Measurements from ENCODE around the gene ACTR2. TPM values are rescaled to one million over a fixed set of nuclear protein-coding genes. Genes with fewer than 3 reads are reported as not detected.

Gene ACTR2
- total and polyA plus RNA-seq, 9 of the 15 experiments (the other 6 are each of a cell fraction or from before 2014, with no cell fraction given) = 47.3 to 239 (median 108) TPM

DNA sequence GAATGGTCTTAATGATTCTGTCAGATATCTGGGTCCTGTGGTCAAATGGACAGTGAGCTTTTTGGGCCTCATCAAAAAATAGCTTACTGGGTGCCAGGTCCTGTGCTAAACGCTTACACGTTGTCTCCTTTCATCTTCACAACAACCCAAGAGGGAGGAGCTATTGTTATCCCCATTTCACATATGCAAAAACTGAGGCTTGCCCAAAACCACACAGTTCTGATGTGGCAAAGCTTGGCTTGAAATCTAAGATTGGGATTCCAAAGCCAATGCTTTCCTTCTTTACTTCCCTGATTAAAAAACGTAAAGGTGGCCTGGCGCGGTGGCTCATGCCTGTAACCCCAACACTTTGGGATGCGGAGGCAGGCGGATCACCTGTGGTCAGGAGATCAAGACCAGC is 69.3 kb downstream of the ACTR2 start:
- Histone ChIP-seq H4K20me1 (replicated peaks; ENCODE audit: control insufficient read depth, insufficient read depth, low read length) (no peaks in the 10 kb centered on the region), H3K4me1 (replicated peaks in 1 of 2; ENCODE audit: control insufficient read depth in 2 of 2, insufficient read depth in 2 of 2, low read length in 2 of 2) (peaks cover 36 to 43% of the 10 kb centered on the region in 2 experiments), H3K9ac (ENCODE audit: insufficient read depth in 1 of 2, low read depth in 2 of 2, low read length in 2 of 2) (no peak overlapping the region), H3K4me2 (ENCODE audit: insufficient read depth, low read length) (no peak overlapping the region), H3K4me3 (no peak overlapping the region), H3K27ac (ENCODE audit: extremely low read depth, low read depth, low read length) (no peak overlapping the region), H3K9me3 (replicated peaks; ENCODE audit: control insufficient read depth, insufficient read depth, low read depth, low read length) (no peaks in the 10 kb centered on the region), H3K27me3 (ENCODE audit: control insufficient read depth in 2 of 2, insufficient read depth in 2 of 2, low read length in 2 of 2) (no peaks in the 10 kb centered on the region), H3K9me1 (ENCODE audit: control insufficient read depth, insufficient read depth, low read length) (no peaks in the 10 kb centered on the region), H3K36me3 (ENCODE audit: control insufficient read depth, insufficient read depth, low read length) (no peaks in the 10 kb centered on the region), H2AFZ (ENCODE audit: low read depth, low read length) (no peak overlapping the region), H3K79me2 (ENCODE audit: control insufficient read depth, insufficient read depth, low read length) (no peaks in the 10 kb centered on the region)
- peak; percentile 74 for TF ChIP-seq RBM25 (IDR thresholded peaks at IDR 0.05; ENCODE audit: low read depth, low read length, severe bottlenecking)
- TF ChIP-seq KDM1A (IDR thresholded peaks at IDR 0.05) = 0 out of 4 replicates have a peak, but pooled peaks of 1 of the 2 experiments have one; percentile 28
- no peak for TF ChIP-seq YBX1 (IDR thresholded peaks at IDR 0.05)
- TF ChIP-seq, protein P1, sequence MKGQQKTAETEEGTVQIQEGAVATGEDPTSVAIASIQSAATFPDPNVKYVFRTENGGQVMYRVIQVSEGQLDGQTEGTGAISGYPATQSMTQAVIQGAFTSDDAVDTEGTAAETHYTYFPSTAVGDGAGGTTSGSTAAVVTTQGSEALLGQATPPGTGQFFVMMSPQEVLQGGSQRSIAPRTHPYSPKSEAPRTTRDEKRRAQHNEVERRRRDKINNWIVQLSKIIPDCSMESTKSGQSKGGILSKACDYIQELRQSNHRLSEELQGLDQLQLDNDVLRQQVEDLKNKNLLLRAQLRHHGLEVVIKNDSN (CRISPR knock-in tag; IDR thresholded peaks at IDR 0.05) = no peak
- peak; percentile 31; the same call in 1 of the 2 replicates for TF ChIP-seq BCOR (IDR thresholded peaks at IDR 0.05)
- 0 out of 2 replicates have a peak, but pooled peaks have one; percentile 28 for TF ChIP-seq CBX1 (IDR thresholded peaks at IDR 0.05; ENCODE audit: low read depth)
- no TSS peak for BruUV-seq (replicated peaks)
- 76% methylated on average over 7 of the region's 7 CpGs for WGBS (ENCODE audit: insufficient coverage, low coverage, missing lambda C conversion rate)
- intact Hi-C loops (cut with micrococcal nuclease) = no loop called here
- CTCF ChIA-PET (ENCODE audit: low intra/inter-chr PET ratio) = no interaction called here
- DNase-seq (ENCODE audit: extremely low read depth in 1 of 4, low spot score in 3 of 4) = no peak
- POLR2A ChIA-PET = interaction anchor here (0.9 to 1.3 kb wide), 2 partner anchors 9 to 124 kb away, joined by 3 to 4 read pairs; no protein-coding TSS in a partner anchor
- ATAC-seq = no peak
- in situ Hi-C loops (cut with MboI) = no loop called here
- no peak for FAIRE-seq

DNA sequence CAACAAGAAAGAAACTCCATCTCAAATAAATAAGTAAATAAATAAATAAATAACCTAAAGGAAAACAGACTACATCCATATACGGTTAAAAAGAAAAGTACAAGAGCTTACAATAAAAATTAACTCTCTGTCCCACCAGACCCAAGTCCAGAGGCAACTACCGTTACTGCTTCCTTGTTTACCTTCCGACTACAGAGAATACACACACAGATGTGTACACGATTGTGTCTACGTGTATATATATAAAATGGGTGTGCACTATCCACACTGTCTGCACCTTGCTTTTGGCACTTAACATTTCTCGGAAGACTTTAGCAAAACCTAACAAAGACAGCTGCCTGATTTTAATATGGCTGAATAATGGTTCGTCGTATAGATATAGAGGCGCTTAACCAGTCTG is 69.9 kb downstream of the ACTR2 start:
- WGBS (ENCODE audit: insufficient coverage, low coverage, missing lambda C conversion rate) = 85% methylated on average over 9 of the region's 9 CpGs
- FAIRE-seq = no peak
- no peaks in the 10 kb centered on the region for H3K27me3 ChIP-seq (ENCODE audit: control insufficient read depth in 2 of 2, insufficient read depth in 2 of 2, low read length in 2 of 2)
- H3K4me3 ChIP-seq = no peak overlapping the region
- BruUV-seq (replicated peaks) = no TSS peak
- H3K9ac ChIP-seq (ENCODE audit: insufficient read depth in 1 of 2, low read depth in 2 of 2, low read length in 2 of 2) = no peak overlapping the region
- H2AFZ ChIP-seq (ENCODE audit: low read depth, low read length) = no peak overlapping the region
- no peak overlapping the region for H3K27ac ChIP-seq (ENCODE audit: extremely low read depth, low read depth, low read length)
- peaks cover 36 to 38% of the 10 kb centered on the region in 2 experiments for H3K4me1 ChIP-seq (replicated peaks in 1 of 2; ENCODE audit: control insufficient read depth in 2 of 2, insufficient read depth in 2 of 2, low read length in 2 of 2)
- H3K79me2 ChIP-seq (ENCODE audit: control insufficient read depth, insufficient read depth, low read length) = no peaks in the 10 kb centered on the region
- no peaks in the 10 kb centered on the region for H3K9me1 ChIP-seq (ENCODE audit: control insufficient read depth, insufficient read depth, low read length)
- intact Hi-C loops (cut with micrococcal nuclease) = no loop called here
- H3K9me3 ChIP-seq (replicated peaks; ENCODE audit: control insufficient read depth, insufficient read depth, low read depth, low read length) = no peaks in the 10 kb centered on the region
- no peaks in the 10 kb centered on the region for H3K36me3 ChIP-seq (ENCODE audit: control insufficient read depth, insufficient read depth, low read length)
- ChIA-PET POLR2A (interaction anchor here (0.6 to 1.3 kb wide), 2 partner anchors 9 to 600 kb away, joined by 3 to 4 read pairs; no protein-coding TSS in a partner anchor), CTCF (ENCODE audit: low intra/inter-chr PET ratio) (no interaction called here)
- H4K20me1 ChIP-seq (replicated peaks; ENCODE audit: control insufficient read depth, insufficient read depth, low read length) = no peaks in the 10 kb centered on the region
- no peak overlapping the region for H3K4me2 ChIP-seq (ENCODE audit: insufficient read depth, low read length)
- no peak for DNase-seq (ENCODE audit: extremely low read depth in 1 of 4, low spot score in 3 of 4)
- in situ Hi-C loops (cut with MboI) = no loop called here
- ATAC-seq = no peak
- TF ChIP-seq, protein P2, sequence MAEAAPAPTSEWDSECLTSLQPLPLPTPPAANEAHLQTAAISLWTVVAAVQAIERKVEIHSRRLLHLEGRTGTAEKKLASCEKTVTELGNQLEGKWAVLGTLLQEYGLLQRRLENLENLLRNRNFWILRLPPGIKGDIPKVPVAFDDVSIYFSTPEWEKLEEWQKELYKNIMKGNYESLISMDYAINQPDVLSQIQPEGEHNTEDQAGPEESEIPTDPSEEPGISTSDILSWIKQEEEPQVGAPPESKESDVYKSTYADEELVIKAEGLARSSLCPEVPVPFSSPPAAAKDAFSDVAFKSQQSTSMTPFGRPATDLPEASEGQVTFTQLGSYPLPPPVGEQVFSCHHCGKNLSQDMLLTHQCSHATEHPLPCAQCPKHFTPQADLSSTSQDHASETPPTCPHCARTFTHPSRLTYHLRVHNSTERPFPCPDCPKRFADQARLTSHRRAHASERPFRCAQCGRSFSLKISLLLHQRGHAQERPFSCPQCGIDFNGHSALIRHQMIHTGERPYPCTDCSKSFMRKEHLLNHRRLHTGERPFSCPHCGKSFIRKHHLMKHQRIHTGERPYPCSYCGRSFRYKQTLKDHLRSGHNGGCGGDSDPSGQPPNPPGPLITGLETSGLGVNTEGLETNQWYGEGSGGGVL (CRISPR knock-in tag; IDR thresholded peaks at IDR 0.05) = no peak
- TF ChIP-seq EHMT2 (IDR thresholded peaks at IDR 0.05) = no peak
- no peak for TF ChIP-seq CREB3 (tag; conservative IDR thresholded peaks at IDR 0.05; ENCODE audit: low read depth)
- TF ChIP-seq KAT8 (IDR thresholded peaks at IDR 0.05; ENCODE audit: low read depth) = no peak
- TF ChIP-seq LEF1 (IDR thresholded peaks at IDR 0.05) = no peak
- TF ChIP-seq, protein P3, sequence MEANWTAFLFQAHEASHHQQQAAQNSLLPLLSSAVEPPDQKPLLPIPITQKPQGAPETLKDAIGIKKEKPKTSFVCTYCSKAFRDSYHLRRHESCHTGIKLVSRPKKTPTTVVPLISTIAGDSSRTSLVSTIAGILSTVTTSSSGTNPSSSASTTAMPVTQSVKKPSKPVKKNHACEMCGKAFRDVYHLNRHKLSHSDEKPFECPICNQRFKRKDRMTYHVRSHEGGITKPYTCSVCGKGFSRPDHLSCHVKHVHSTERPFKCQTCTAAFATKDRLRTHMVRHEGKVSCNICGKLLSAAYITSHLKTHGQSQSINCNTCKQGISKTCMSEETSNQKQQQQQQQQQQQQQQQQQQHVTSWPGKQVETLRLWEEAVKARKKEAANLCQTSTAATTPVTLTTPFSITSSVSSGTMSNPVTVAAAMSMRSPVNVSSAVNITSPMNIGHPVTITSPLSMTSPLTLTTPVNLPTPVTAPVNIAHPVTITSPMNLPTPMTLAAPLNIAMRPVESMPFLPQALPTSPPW (CRISPR knock-in tag; IDR thresholded peaks at IDR 0.05) = no peak

All from K562 (cell line).